SU-DHL-6 (cell line): ENCODE results near the gene ATL3.

ENCODE experiments used
- H2AFZ ChIP-seq: fragments of 200-600 bp; sonication (generic); 2 replicates; pipeline ENCODE4 v1.6.1; 2014; ENCODE audit warnings: low read depth, mild to moderate bottlenecking, moderate library complexity, mixed read lengths, antibody characterized with exemption, low read length; ENCODE audit not compliant: severe bottlenecking
- H3F3A ChIP-seq: fragments of 200-600 bp; shearing (Covaris generic); 2 replicates; pipeline ENCODE4 v1.6.0; 2016; ENCODE audit warnings: antibody characterized with exemption, mild to moderate bottlenecking; ENCODE audit not compliant: insufficient read depth
- H3K27ac ChIP-seq: fragments of 200-600 bp; sonication (generic); 2 replicates; pipeline ENCODE4 v1.5.1; 2016; ENCODE audit warnings: low read depth, mild to moderate bottlenecking, low read length, moderate library complexity, mixed read lengths
- H3K27me3 ChIP-seq: fragments of 200-600 bp; sonication (generic), shearing (Covaris generic); 2 replicates; pipeline ENCODE4 v1.6.0; 2014; ENCODE audit warnings: mild to moderate bottlenecking, low read length
- H3K36me3 ChIP-seq: fragments of 200-600 bp; sonication (generic); 2 replicates; pipeline ENCODE4 v1.6.1; 2014; ENCODE audit warnings: mild to moderate bottlenecking, low read length, mixed read lengths
- H3K4me2 ChIP-seq: fragments of 300-600, 200-600 bp; shearing (Covaris generic), sonication (generic); 2 replicates; pipeline ENCODE4 v1.6.0; 2014; ENCODE audit warnings: low read length, low read depth, mild to moderate bottlenecking; ENCODE audit not compliant: poor library complexity, severe bottlenecking
- H3K4me3 ChIP-seq: fragments of 200-600 bp; sonication (generic); 2 replicates; pipeline ENCODE4 v1.5.1; 2014; ENCODE audit warnings: antibody characterized with exemption, low read length, mild to moderate bottlenecking, mixed read lengths; ENCODE audit not compliant: insufficient read depth, poor library complexity, severe bottlenecking
- H3K79me2 ChIP-seq: fragments of 200-600 bp; sonication (generic); 2 replicates; pipeline ENCODE4 v1.6.1; 2014; ENCODE audit warnings: mild to moderate bottlenecking, low read length, moderate library complexity; ENCODE audit not compliant: insufficient read depth
- H3K9ac ChIP-seq: fragments of 200-600 bp; sonication (generic); 2 replicates; pipeline ENCODE4 v1.7.0; 2014; ENCODE audit warnings: mild to moderate bottlenecking, low read length
- H3K9me2 ChIP-seq: fragments of 200-600 bp; sonication (generic); replicated peaks from 2 replicates; pipeline ENCODE4 v1.6.1; 2014; ENCODE audit warnings: low read length; ENCODE audit not compliant: insufficient read depth
- H3K9me3 ChIP-seq: fragments of 200-600 bp; sonication (generic); 2 replicates; pipeline ENCODE4 v1.6.1; 2014; ENCODE audit warnings: low read length, mixed read lengths; ENCODE audit not compliant: insufficient read depth
- H4K20me1 ChIP-seq: fragments of 200-600 bp; sonication (generic); 2 replicates; pipeline ENCODE4 v1.6.1; 2014; ENCODE audit warnings: low read depth, mild to moderate bottlenecking, antibody characterized with exemption, low read length, moderate library complexity, mixed read lengths
- EZH2phosphoT487 ChIP-seq: fragments of 200-600 bp; sonication (generic), shearing (Covaris generic); conservative IDR thresholded peaks from 2 replicates; pipeline ENCODE4 v1.6.1; 2018; ENCODE audit warnings: mild to moderate bottlenecking, antibody characterized with exemption, low read length, moderate library complexity, mixed read lengths
- TF ChIP-seq, protein P1 (sequence below): fragments of 200-600 bp; sonication (generic); IDR thresholded peaks from one replicate; pipeline ENCODE4 v1.5.1; 2017; ENCODE audit warnings: antibody characterized with exemption, mild to moderate bottlenecking, low read length, moderate library complexity; ENCODE audit not compliant: insufficient read depth, poor library complexity, severe bottlenecking

Gene ATL3

DNA sequence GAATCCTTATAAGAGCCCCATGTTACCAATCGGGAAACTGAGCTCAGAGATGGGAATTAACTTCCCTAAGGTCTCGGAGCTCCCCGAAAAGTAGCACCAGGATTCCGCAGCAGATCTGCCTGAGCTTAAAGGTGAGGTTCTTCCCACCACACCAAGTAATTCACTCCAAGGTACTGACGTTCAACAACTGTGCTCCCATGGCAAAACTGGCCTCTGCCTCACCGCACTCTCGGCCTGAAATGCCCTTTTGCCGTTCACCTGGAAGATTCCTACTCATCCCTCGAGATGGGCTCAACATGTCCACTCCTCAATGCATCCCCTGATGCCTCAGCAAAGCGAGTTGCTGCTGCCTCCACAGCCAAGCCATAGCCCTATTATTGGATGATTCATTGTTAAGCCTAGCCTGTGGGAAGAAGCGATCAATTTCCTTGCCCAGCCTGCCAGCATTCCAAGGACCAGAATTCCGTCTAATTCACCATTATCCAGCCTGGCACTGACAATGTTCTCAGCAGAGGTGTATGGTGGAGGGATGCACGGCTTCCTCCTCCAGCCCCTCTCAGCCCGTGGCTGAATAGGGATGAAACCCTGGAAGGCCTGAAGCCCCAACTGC lies 61.1 kb downstream of the ATL3 start:
- no peak overlapping the region for H2AFZ ChIP-seq
- H3K27ac ChIP-seq, result no peak overlapping the region
- H3K4me3 ChIP-seq, result no peak overlapping the region
- H3K36me3 ChIP-seq, result no peaks in the 10 kb centered on the region
- no peak for TF ChIP-seq EZH2phosphoT487
- TF ChIP-seq, protein P1, sequence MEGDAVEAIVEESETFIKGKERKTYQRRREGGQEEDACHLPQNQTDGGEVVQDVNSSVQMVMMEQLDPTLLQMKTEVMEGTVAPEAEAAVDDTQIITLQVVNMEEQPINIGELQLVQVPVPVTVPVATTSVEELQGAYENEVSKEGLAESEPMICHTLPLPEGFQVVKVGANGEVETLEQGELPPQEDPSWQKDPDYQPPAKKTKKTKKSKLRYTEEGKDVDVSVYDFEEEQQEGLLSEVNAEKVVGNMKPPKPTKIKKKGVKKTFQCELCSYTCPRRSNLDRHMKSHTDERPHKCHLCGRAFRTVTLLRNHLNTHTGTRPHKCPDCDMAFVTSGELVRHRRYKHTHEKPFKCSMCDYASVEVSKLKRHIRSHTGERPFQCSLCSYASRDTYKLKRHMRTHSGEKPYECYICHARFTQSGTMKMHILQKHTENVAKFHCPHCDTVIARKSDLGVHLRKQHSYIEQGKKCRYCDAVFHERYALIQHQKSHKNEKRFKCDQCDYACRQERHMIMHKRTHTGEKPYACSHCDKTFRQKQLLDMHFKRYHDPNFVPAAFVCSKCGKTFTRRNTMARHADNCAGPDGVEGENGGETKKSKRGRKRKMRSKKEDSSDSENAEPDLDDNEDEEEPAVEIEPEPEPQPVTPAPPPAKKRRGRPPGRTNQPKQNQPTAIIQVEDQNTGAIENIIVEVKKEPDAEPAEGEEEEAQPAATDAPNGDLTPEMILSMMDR, result no peak
- H4K20me1 ChIP-seq, result no peaks in the 10 kb centered on the region
- no peaks in the 10 kb centered on the region for H3K79me2 ChIP-seq
- no peaks in the 10 kb centered on the region for H3F3A ChIP-seq
- H3K27me3 ChIP-seq, result no peaks in the 10 kb centered on the region
- H3K9me2 ChIP-seq, result no peaks in the 10 kb centered on the region
- H3K4me2 ChIP-seq, result no peak overlapping the region
- H3K9ac ChIP-seq, result no peak overlapping the region
- H3K9me3 ChIP-seq, result no peaks in the 10 kb centered on the region

DNA sequence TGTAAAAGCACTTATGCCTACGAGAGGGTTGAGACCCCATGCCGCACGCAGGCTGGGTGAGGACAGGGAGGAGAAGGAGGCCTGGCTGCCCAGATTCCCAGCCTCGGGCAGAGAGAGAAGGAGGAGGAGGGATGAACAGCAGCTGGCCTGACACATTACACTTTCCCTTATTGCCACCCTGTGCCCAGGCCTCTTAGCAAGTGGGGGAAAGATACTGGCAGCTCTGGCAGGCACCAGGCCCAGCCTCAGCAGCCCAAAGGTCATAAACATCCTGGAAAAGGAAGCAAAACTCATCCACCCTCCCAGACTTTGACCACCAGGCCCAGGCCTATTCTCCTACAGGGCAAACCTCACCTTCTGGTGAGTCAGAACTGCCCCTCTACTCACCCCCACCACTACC lies 61.6 kb downstream of the ATL3 start:
- Histone ChIP-seq H3K4me2 (no peak overlapping the region), H2AFZ (no peak overlapping the region), H3K9me3 (no peaks in the 10 kb centered on the region), H3K9me2 (no peaks in the 10 kb centered on the region), H3K4me3 (no peak overlapping the region), H3K27ac (no peak overlapping the region), H3F3A (no peaks in the 10 kb centered on the region), H3K79me2 (no peaks in the 10 kb centered on the region), H4K20me1 (no peaks in the 10 kb centered on the region), H3K9ac (no peak overlapping the region), H3K27me3 (no peaks in the 10 kb centered on the region), H3K36me3 (no peaks in the 10 kb centered on the region)
- no peak for TF ChIP-seq EZH2phosphoT487
- TF ChIP-seq, protein P1, result no peak

DNA sequence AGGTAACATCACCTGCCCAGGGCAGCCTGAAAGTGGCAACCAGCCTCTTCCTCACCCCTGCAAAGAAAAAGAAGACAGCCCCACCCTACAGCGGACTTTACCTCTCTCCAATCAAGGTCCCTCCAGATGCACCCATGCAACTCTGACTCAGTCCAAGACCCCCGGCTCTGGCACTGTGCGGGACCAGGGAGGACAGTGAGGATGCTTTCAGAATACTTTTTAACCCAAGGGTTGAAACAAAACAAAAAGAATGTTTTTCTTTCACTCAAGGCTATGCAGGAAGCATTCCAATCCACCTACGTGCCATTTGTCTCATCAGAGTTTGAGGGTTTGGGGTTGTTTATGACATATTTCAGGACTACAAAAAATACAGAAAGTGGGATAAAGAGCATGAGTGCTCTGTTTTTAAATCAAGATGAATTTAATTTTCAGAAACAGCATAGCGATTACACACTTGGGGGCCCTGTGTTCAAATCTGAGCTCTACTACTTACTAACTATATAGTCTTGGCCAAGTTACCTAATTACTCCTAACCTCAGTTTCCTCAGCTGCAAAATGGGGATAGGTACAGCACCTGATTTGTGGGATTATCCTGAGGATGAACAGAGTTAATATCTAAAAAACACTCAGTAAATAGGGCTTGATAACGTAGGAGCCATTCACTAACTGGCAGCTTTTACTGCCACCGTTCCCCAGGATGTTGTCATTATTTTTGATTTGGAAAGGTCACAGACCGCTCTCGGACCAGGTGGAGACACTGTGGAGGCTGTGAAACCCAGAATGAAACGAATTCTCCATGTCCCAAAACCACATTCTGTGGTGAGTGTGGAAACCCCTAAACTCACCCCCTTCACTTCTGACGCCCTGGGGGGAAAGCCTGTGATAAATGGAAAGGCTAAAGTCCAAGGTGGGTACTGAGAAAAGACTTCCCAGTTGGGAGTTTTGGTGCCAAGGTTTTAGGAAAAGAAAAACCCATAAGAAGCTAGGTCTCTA lies 62.5 kb downstream of the ATL3 start:
- Histone ChIP-seq H3K4me2 (no peak overlapping the region), H3K9me2 (no peaks in the 10 kb centered on the region), H4K20me1 (no peaks in the 10 kb centered on the region), H3F3A (no peaks in the 10 kb centered on the region), H3K27me3 (no peaks in the 10 kb centered on the region), H2AFZ (no peak overlapping the region), H3K36me3 (no peaks in the 10 kb centered on the region), H3K4me3 (no peak overlapping the region), H3K79me2 (no peaks in the 10 kb centered on the region), H3K9me3 (no peaks in the 10 kb centered on the region), H3K9ac (no peak overlapping the region), H3K27ac (no peak overlapping the region)
- TF ChIP-seq, protein P1, result no peak
- no peak for TF ChIP-seq EZH2phosphoT487
